HL-60 (cell line): ENCODE measurements around the gene FBXO17.

Experiments used
- DNase-seq, 2 experiments: peaks; one replicate each; pipeline ENCODE4 v3.0.0-alpha.2; 2010 to 2020; ENCODE audit warnings: low read depth in 1 of 2, low spot score in 1 of 2
- H3K27ac ChIP-seq: fragments of 250-450 bp; sonication (Bioruptor Pico); replicated peaks from 2 replicates; pipeline ENCODE4 v1.5.1; 2020; ENCODE audit warnings: mild to moderate bottlenecking, moderate library complexity
- H3K27me3 ChIP-seq: fragments of 250-450 bp; sonication (Bioruptor Pico); 2 replicates; pipeline ENCODE4 v1.5.1; 2021; ENCODE audit warnings: mild to moderate bottlenecking, moderate library complexity; ENCODE audit not compliant: insufficient read depth, poor library complexity, severe bottlenecking
- H3K4me3 ChIP-seq: replicated peaks from 2 replicates; pipeline ENCODE4 v1.5.1; 2011; ENCODE audit warnings: mild to moderate bottlenecking, control low read depth, low read length; ENCODE audit not compliant: insufficient read depth
- CTCF ChIP-seq: IDR thresholded peaks from one replicate; pipeline ENCODE4 v1.5.1; 2011; ENCODE audit warnings: low read length, control low read depth, inconsistent platforms; ENCODE audit not compliant: insufficient read depth
- GABPA ChIP-seq: IDR thresholded peaks from 2 replicates; pipeline ENCODE4 v1.6.1; 2012; ENCODE audit warnings: low read depth
- POLR2AphosphoS5 ChIP-seq: IDR thresholded peaks from 2 replicates; pipeline ENCODE4 v1.6.1; 2012; ENCODE audit warnings: low read depth
- REST ChIP-seq: IDR thresholded peaks from 2 replicates; pipeline ENCODE4 v1.6.1; 2012; ENCODE audit warnings: low read depth; ENCODE audit not compliant: insufficient replicate concordance
- SPI1 ChIP-seq: IDR thresholded peaks from 2 replicates; pipeline ENCODE4 v1.6.1; 2012; ENCODE audit warnings: low read depth, mild to moderate bottlenecking, borderline replicate concordance

Gene FBXO17

GRCh38 chr19:38958301-38958700, 17.2 kb downstream of the FBXO17 start:
- no peaks in the 10 kb centered on the region for H3K27me3 ChIP-seq
- DNase-seq: no peak
- no peak overlapping the region for H3K4me3 ChIP-seq
- no peak overlapping the region for H3K27ac ChIP-seq
- TF ChIP-seq REST: no peak
- no peak for TF ChIP-seq CTCF
- TF ChIP-seq SPI1: no peak
- TF ChIP-seq POLR2AphosphoS5: no peak
- no peak for TF ChIP-seq GABPA

GRCh38 chr19:38956264-38956663, 19.3 kb downstream of the FBXO17 start:
- TF ChIP-seq GABPA (no peak), CTCF (no peak), SPI1 (no peak), POLR2AphosphoS5 (no peak), REST (no peak)
- no peak overlapping the region for H3K4me3 ChIP-seq
- no peak for DNase-seq
- no peak overlapping the region for H3K27ac ChIP-seq
- H3K27me3 ChIP-seq: peaks cover 3% of the 10 kb centered on the region

- DNase-seq: no peak
- H3K27ac ChIP-seq: no peak overlapping the region
- peaks cover 24% of the 10 kb centered on the region for H3K27me3 ChIP-seq
- TF ChIP-seq SPI1: no peak
- no peak for TF ChIP-seq REST
- TF ChIP-seq GABPA: no peak
- TF ChIP-seq CTCF: no peak
- TF ChIP-seq POLR2AphosphoS5: no peak
- H3K4me3 ChIP-seq: no peak overlapping the region
Measured at GRCh38 chr19:38953677-38954076, 21.9 kb downstream of the FBXO17 start.
